ENCODE results near the gene KLHL1.

GRCh38 chr13:70014337-70014736, 93.9 kb downstream of the KLHL1 start:
- no peak for TF ChIP-seq NR1H2 (CRISPR knock-in tag; IDR thresholded peaks at IDR 0.05)
- TF ChIP-seq TBL1XR1 (IDR thresholded peaks at IDR 0.05; ENCODE audit: low read length in 2 of 2) = no peak
- TF ChIP-seq ZNF274 (IDR thresholded peaks at IDR 0.05; ENCODE audit: borderline replicate concordance, low read depth, low read length) = no peak
- TF ChIP-seq, protein P1, sequence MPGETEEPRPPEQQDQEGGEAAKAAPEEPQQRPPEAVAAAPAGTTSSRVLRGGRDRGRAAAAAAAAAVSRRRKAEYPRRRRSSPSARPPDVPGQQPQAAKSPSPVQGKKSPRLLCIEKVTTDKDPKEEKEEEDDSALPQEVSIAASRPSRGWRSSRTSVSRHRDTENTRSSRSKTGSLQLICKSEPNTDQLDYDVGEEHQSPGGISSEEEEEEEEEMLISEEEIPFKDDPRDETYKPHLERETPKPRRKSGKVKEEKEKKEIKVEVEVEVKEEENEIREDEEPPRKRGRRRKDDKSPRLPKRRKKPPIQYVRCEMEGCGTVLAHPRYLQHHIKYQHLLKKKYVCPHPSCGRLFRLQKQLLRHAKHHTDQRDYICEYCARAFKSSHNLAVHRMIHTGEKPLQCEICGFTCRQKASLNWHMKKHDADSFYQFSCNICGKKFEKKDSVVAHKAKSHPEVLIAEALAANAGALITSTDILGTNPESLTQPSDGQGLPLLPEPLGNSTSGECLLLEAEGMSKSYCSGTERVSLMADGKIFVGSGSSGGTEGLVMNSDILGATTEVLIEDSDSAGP (CRISPR knock-in tag; IDR thresholded peaks at IDR 0.05) = no peak
- TF ChIP-seq RBM22 (IDR thresholded peaks at IDR 0.05; ENCODE audit: low read depth, low read length, poor library complexity, severe bottlenecking) = no peak
- no peak for TF ChIP-seq ZNF507 (tag; conservative IDR thresholded peaks at IDR 0.05)
- no peak for TF ChIP-seq TEAD4 (IDR thresholded peaks at IDR 0.05; ENCODE audit: low read length)
- TF ChIP-seq TEAD4 (CRISPR knock-in tag; IDR thresholded peaks at IDR 0.05; ENCODE audit: borderline replicate concordance) = no peak
- no peak for TF ChIP-seq CTCF (IDR thresholded peaks at IDR 0.05 in 2 of 3, conservative IDR thresholded peaks at IDR 0.05 in 1 of 3; ENCODE audit: insufficient read depth in 2 of 3, low read depth in 1 of 3, low read length in 3 of 3)
